ENCODE measurements around the gene TPBGL.

GRCh38 chr11:75236062-75236461, 4.5 kb upstream of the TPBGL start:
- no peak for TF ChIP-seq CTCF (IDR thresholded peaks at IDR 0.05)
- no peak for TF ChIP-seq POLR2AphosphoS5 (IDR thresholded peaks at IDR 0.05; ENCODE audit: low read depth, low read length)
- TF ChIP-seq GABPA (IDR thresholded peaks at IDR 0.05; ENCODE audit: low read depth) = no peak
- no peak for TF ChIP-seq RAD21 (IDR thresholded peaks at IDR 0.05; ENCODE audit: low read length)
- no peak for TF ChIP-seq EP300 (IDR thresholded peaks at IDR 0.05; ENCODE audit: borderline replicate concordance in 1 of 2, low read depth in 1 of 2, low read length in 1 of 2)
- TF ChIP-seq MXI1 (IDR thresholded peaks at IDR 0.05; ENCODE audit: low read depth, low read length) = no peak
- no peak for TF ChIP-seq MAX (IDR thresholded peaks at IDR 0.05; ENCODE audit: low read depth)
- TF ChIP-seq FOXJ3 (CRISPR knock-in tag; IDR thresholded peaks at IDR 0.05) = no peak
- no peak for TF ChIP-seq TAF1 (IDR thresholded peaks at IDR 0.05; ENCODE audit: borderline replicate concordance, low read depth, low read length)
- no peak for TF ChIP-seq ZBTB33 (IDR thresholded peaks at IDR 0.05; ENCODE audit: borderline replicate concordance, low read depth)
- TF ChIP-seq RXRA (IDR thresholded peaks at IDR 0.05; ENCODE audit: borderline replicate concordance, low read depth) = no peak
- no peak for TF ChIP-seq RFX5 (IDR thresholded peaks at IDR 0.05; ENCODE audit: low read length)
- no peak for TF ChIP-seq RCOR1 (IDR thresholded peaks at IDR 0.05; ENCODE audit: low read length)
